PC-9 (cell line): ENCODE measurements around the gene ASXL1. TPM values are rescaled to one million over a fixed set of nuclear protein-coding genes. Genes with fewer than 3 reads are reported as not detected.

Experiments
- Bru-seq: library from RNA; stranded (reverse); fragments of 400-500 nt; gene quantifications from one replicate; lab custom pipeline; 2021; lab: Mats Ljungman, UMichigan
- BruChase-seq, 2 experiments: library from RNA; stranded (reverse); fragments of 400-500 nt; gene quantifications; one replicate each; lab custom pipeline; 2021; lab: Mats Ljungman, UMichigan
- BruUV-seq: library from RNA; stranded (reverse); fragments of 400-500 nt; replicated peaks from 2 replicates; lab custom pipeline; 2021; lab: Mats Ljungman, UMichigan
- CTCF ChIA-PET: fragments of 300-600 bp; sonication (Branson Sonifier 250); formaldehyde crosslinking; loops from one replicate; lab custom pipeline; 2022; ENCODE audit warnings: antibody characterized with exemption; lab: Charles Lee
- POLR2A ChIA-PET: fragments of 300-600 bp; sonication (Branson Sonifier 250); formaldehyde crosslinking; loops from one replicate; lab custom pipeline; 2022; ENCODE audit warnings: antibody characterized with exemption; ENCODE audit not compliant: unreplicated experiment; lab: Charles Lee
- DNase-seq, 2 experiments: peaks; one replicate each; pipeline versions ENCODE4 v3.0.0 to v3.0.0-alpha.2; 2015 to 2022; ENCODE audit warnings: mixed read lengths in 1 of 2
- H2AFZ ChIP-seq: fragments of 200-600 bp; sonication (generic); 2 replicates; pipeline ENCODE4 v1.8.1; 2017; ENCODE audit warnings: antibody characterized with exemption
- H3F3A ChIP-seq: fragments of 200-600 bp; sonication (generic); 2 replicates; pipeline ENCODE4 v1.8.1; 2017; ENCODE audit warnings: antibody characterized with exemption, mild to moderate bottlenecking, low read depth; ENCODE audit not compliant: insufficient read depth
- H3K27ac ChIP-seq: fragments of 200-600 bp; sonication (generic); 2 replicates; pipeline ENCODE4 v1.6.1; 2016; ENCODE audit warnings: mixed run types
- H3K27me3 ChIP-seq: fragments of 200-600 bp; sonication (generic); 2 replicates; pipeline ENCODE4 v1.6.1; 2016; ENCODE audit warnings: low read depth, mixed run types; ENCODE audit not compliant: insufficient read depth
- H3K36me3 ChIP-seq: fragments of 200-600 bp; sonication (generic); 2 replicates; pipeline ENCODE4 v1.6.1; 2016; ENCODE audit warnings: low read depth, mixed run types
- H3K4me1 ChIP-seq: fragments of 200-600 bp; sonication (generic); replicated peaks from 2 replicates; pipeline ENCODE4 v1.6.1; 2016; ENCODE audit warnings: mixed run types; ENCODE audit not compliant: insufficient read depth
- H3K4me2 ChIP-seq: fragments of 200-600 bp; sonication (generic); 2 replicates; pipeline ENCODE4 v1.6.1; 2017; ENCODE audit warnings: mixed run types
- H3K4me3 ChIP-seq: fragments of 200-600 bp; sonication (generic); 2 replicates; pipeline ENCODE4 v1.6.1; 2016; ENCODE audit warnings: mixed run types
- H3K79me2 ChIP-seq: fragments of 200-600 bp; sonication (generic); 2 replicates; pipeline ENCODE4 v1.6.1; 2017; ENCODE audit warnings: low read depth, mixed run types
- H3K9me2 ChIP-seq: fragments of 200-600 bp; sonication (generic); 2 replicates; pipeline ENCODE4 v1.8.1; 2017; ENCODE audit warnings: mild to moderate bottlenecking; ENCODE audit not compliant: insufficient read depth
- H3K9me3 ChIP-seq: fragments of 200-600 bp; sonication (generic); 2 replicates; pipeline ENCODE4 v1.8.1; 2016; ENCODE audit warnings: low read depth; ENCODE audit not compliant: insufficient read depth
- H4K20me1 ChIP-seq: fragments of 200-600 bp; sonication (generic); 2 replicates; pipeline ENCODE4 v1.8.1; 2017; ENCODE audit not compliant: insufficient read depth
- EZH2 ChIP-seq: fragments of 200-600 bp; sonication (generic); IDR thresholded peaks from 2 replicates; pipeline ENCODE4 v1.8.0; 2017; ENCODE audit warnings: antibody characterized with exemption, low read depth
- intact Hi-C: fragments of 100-400 bp; cut with micrococcal nuclease; formaldehyde crosslinking; loops from one replicate; pipeline ENCODE4 v1.10.0; 2022; ENCODE audit not compliant: unreplicated experiment
- long read RNA-seq: library from polyadenylated mRNA; stranded (forward); transcript quantifications from one replicate; pipeline ENCODE4 v2.0.0, GENCODE V29; 2022
- total RNA-seq: library from RNA; stranded (reverse); gene quantifications from 2 replicates; pipeline ENCODE4 v1.2.3, GENCODE V29; 2021
- TF ChIP-seq, protein P1 (sequence below): fragments of 200-600 bp; sonication (generic); conservative IDR thresholded peaks from 2 replicates; pipeline ENCODE4 v1.6.1; 2017; ENCODE audit warnings: mixed run types, antibody characterized with exemption, mild to moderate bottlenecking, moderate library complexity

Gene ASXL1
- total RNA-seq (102 and 123 TPM in 2 replicates), Bru-seq, nascent RNA (percentile 97 among the genes with signal in this experiment), BruChase-seq, experiment 1, labeled RNA remaining after a 2-hour chase (percentile 97 among the genes with signal in this experiment), BruChase-seq, experiment 2, labeled RNA remaining after a 6-hour chase (percentile 91 among the genes with signal in this experiment)
- long read RNA-seq, partial matches to known transcripts = 5 of 24 reads
- long read RNA-seq, other reads (novel, unspliced or antisense) = 18 of 24 reads

DNA sequence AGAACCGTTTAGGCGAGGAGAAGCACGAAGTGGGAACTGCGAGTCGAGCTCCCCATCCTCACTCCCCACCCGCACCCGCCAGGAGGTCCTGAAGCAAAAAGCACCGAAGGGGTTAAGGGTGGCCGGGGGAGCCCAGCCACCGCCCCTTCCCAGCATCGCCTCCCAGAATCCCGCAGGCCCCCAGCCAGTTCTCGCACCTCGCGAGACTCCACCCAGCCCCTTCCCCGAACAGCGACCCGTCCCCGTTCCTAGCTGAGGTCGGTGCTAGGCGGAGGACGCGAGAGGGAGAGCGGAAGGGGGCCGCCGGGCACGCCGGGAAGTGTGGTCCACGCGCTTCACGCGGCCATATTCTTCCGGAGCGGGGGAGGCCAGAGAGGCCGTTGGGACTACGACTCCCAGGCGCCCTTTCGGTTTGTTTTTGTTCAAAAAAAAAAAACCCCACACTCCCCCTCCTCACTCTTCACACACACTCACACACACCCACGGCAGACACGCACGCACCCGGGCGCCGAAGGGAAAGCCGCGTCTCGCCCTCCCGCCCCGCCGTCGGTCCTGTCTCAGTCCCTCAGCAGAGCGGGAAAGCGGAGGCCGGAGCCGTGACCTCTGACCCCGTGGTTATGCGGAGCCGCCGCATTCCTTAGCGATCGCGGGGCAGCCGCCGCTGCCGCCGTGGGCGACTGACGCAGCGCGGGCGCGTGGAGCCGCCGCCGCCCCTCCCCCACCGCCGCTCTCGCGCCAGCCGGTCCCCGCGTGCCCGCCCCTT lies at the start of gene ASXL1:
ASXL1 (plus strand) TSS at position 463 of the 763 bp plus-strand sequence. CDS start 445 bp downstream, outside the sequence.
- Histone ChIP-seq H3K9me2 (no peaks in the 10 kb centered on the region), H4K20me1 (peaks cover 42% of the 10 kb centered on the region), H2AFZ (peak within 1 kb of the TSS; percentile 85), H3K27ac (peak within 1 kb of the TSS; percentile 72), H3K4me2 (peak within 1 kb of the TSS; percentile 90), H3K9me3 (no peaks in the 10 kb centered on the region), H3F3A (peaks cover 34% of the 10 kb centered on the region), H3K36me3 (0 out of 2 replicates have a peak, but pooled peaks cover 4% of the 10 kb centered on the region), H3K27me3 (no peaks in the 10 kb centered on the region), H3K4me1 (peaks cover 49% of the 10 kb centered on the region), H3K79me2 (peaks cover 44% of the 10 kb centered on the region), H3K4me3 (peak within 1 kb of the TSS; percentile 78)
- intact Hi-C loops = loop anchor here (2.0 to 5.0 kb wide), 6 partner anchors 23 to 294 kb away; partner anchors contain the start of genes KIF3B, PLAGL2 and POFUT1
- POLR2A ChIA-PET = interaction anchor here (0.6 to 0.7 kb wide), 2 partner anchors 67 to 224 kb away, joined by 6 to 10 read pairs; no protein-coding TSS in a partner anchor
- TF ChIP-seq, protein P1, sequence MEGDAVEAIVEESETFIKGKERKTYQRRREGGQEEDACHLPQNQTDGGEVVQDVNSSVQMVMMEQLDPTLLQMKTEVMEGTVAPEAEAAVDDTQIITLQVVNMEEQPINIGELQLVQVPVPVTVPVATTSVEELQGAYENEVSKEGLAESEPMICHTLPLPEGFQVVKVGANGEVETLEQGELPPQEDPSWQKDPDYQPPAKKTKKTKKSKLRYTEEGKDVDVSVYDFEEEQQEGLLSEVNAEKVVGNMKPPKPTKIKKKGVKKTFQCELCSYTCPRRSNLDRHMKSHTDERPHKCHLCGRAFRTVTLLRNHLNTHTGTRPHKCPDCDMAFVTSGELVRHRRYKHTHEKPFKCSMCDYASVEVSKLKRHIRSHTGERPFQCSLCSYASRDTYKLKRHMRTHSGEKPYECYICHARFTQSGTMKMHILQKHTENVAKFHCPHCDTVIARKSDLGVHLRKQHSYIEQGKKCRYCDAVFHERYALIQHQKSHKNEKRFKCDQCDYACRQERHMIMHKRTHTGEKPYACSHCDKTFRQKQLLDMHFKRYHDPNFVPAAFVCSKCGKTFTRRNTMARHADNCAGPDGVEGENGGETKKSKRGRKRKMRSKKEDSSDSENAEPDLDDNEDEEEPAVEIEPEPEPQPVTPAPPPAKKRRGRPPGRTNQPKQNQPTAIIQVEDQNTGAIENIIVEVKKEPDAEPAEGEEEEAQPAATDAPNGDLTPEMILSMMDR = no peak
- TF ChIP-seq EZH2 = no peak
- DNase-seq = peak; percentile 86 to 99
- no TSS peak for BruUV-seq
- CTCF ChIA-PET = interaction anchor here (0.7 kb wide), 1 partner anchor 86 kb away, joined by 5 read pairs; no protein-coding TSS in a partner anchor

DNA sequence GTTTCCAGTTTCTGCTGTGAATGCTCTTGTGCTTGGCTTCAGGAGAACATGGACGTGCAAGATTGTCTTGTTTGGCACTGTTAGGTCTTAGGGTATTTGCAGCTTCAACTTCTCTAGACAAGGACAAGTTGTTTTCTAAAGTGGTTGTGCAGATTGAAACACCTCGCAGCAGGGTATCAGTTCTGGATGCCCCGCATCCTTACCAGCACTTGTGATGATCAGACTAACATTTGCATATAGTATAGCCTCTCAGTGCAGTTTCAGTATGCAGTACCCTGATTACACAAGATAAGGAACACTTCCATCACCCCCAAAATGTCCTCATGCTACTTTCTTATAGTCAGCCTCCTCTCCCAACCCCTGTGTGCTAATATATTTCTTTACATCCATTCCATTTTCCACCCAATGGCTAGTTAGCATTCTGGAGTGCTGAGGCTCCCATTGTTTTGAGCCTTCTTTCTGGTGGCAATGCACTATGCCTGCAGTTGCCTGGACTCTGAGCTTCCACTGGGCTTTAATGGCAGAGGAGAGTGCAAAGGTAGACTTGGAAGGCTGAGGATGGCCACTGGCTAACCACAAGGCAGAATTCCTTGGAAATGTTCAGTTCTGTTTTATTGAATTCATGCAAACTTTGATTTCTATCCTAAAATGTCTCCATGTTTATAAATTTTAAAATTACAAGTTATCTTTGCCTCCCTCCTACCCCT lies 45.3 kb upstream of the ASXL1 start:
- Histone ChIP-seq H4K20me1 (no peaks in the 10 kb centered on the region), H3K4me1 (no peaks in the 10 kb centered on the region), H3K27me3 (no peaks in the 10 kb centered on the region), H3K27ac (no peak overlapping the region), H2AFZ (no peak overlapping the region), H3K4me2 (no peak overlapping the region), H3K79me2 (no peaks in the 10 kb centered on the region), H3K9me3 (no peaks in the 10 kb centered on the region), H3K36me3 (peaks cover 20% of the 10 kb centered on the region; the same call in 1 of the 2 replicates), H3K9me2 (no peaks in the 10 kb centered on the region), H3F3A (no peaks in the 10 kb centered on the region), H3K4me3 (no peak overlapping the region)
- DNase-seq = no peak
- BruUV-seq = no TSS peak
- TF ChIP-seq, protein P1 = no peak
- TF ChIP-seq EZH2 = no peak
- CTCF ChIA-PET = no interaction called here
- intact Hi-C loops = no loop called here
- POLR2A ChIA-PET = no interaction called here

DNA sequence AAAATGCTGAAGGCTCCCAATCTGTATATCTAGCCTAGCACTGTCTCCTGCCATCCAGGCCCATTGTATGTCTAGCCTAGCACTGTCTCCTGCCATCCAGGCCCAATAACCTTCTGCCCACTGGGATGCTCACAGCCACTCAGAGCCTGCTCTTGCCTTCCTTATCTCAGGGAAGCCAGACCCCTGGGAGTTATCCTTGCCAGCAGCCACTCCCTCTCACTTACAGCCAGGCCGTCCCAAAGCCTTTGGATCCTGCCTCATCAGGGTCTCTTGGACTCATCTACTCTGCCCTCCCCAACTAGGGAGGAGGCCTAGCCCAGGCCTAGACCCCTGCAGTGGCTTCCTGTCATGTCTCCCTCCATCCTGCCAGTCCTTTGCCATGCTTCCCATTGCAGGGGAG lies 43.4 kb upstream of the ASXL1 start:
- Histone ChIP-seq H2AFZ (no peak overlapping the region), H3K9me3 (no peaks in the 10 kb centered on the region), H3K27me3 (no peaks in the 10 kb centered on the region), H3K9me2 (no peaks in the 10 kb centered on the region), H3K79me2 (no peaks in the 10 kb centered on the region), H3K4me2 (no peak overlapping the region), H3F3A (no peaks in the 10 kb centered on the region), H4K20me1 (no peaks in the 10 kb centered on the region; the same call in 1 of the 2 replicates), H3K4me1 (no peaks in the 10 kb centered on the region), H3K36me3 (peaks cover 20% of the 10 kb centered on the region; the same call in 1 of the 2 replicates), H3K27ac (no peak overlapping the region), H3K4me3 (no peak overlapping the region)
- no peak for DNase-seq
- TF ChIP-seq EZH2 = no peak
- TF ChIP-seq, protein P1 = no peak
- POLR2A ChIA-PET = no interaction called here
- CTCF ChIA-PET = no interaction called here
- intact Hi-C loops = no loop called here
- no TSS peak for BruUV-seq
